Peyer's patch (tissue), 4 donors: ENCODE data around the gene SEC22B. TPM values are rescaled to one million over a fixed set of nuclear protein-coding genes. Genes with fewer than 3 reads are reported as not detected.
"Not testable (repeated sequence)": the region's sequence is repeated elsewhere in the genome, so short reads cannot be mapped to it uniquely, and the experiment has no call there.

Experiments used
- DNase-seq, 3 donors: peaks; one replicate each; pipeline ENCODE4 v3.0.0-alpha.2; 2017 to 2019
- H3K27ac ChIP-seq, 4 donors: fragments of 200-600 bp; sonication (generic); one replicate each; pipeline ENCODE4 v1.5.1; 2016 to 2019
- H3K27me3 ChIP-seq, 2 donors: fragments of 200-600 bp; sonication (generic); one replicate each; pipeline ENCODE4 v1.5.1; 2019
- H3K36me3 ChIP-seq, 3 donors: fragments of 200-600 bp; sonication (generic); one replicate each; pipeline ENCODE4 v1.5.1; 2016 to 2019
- H3K4me1 ChIP-seq, 4 donors: fragments of 200-600 bp; sonication (generic); one replicate each; pipeline ENCODE4 v1.5.1; 2016 to 2019
- H3K4me3 ChIP-seq, 4 donors: fragments of 200-600 bp; sonication (generic); 1 replicate in 3 of 4; 2 replicates in 1 of 4; pipeline ENCODE4 v1.5.1; 2016 to 2019; ENCODE audit warnings: mild to moderate bottlenecking in 1 of 4
- H3K9me3 ChIP-seq, 4 donors: fragments of 200-600 bp; sonication (generic); one replicate each; pipeline ENCODE4 v1.5.1; 2016 to 2019; ENCODE audit warnings: mild to moderate bottlenecking in 1 of 4
- POLR2A ChIP-seq, 2 donors: fragments of 450-650 bp; IDR thresholded peaks; one replicate each; pipeline ENCODE4 v1.5.1; 2017; ENCODE audit warnings: antibody characterized with exemption in 2 of 2, mild to moderate bottlenecking in 2 of 2, moderate library complexity in 2 of 2
- total RNA-seq, 4 donors: library from RNA; depleted of rRNA; stranded (reverse); fragments of >200 nt; gene quantifications; one replicate each; pipeline ENCODE4 v1.1.0, GENCODE V29; 2016
- TF ChIP-seq, protein P1 (sequence below), 6 experiments: fragments of 450-650 bp in 4 of 6; fragments of 200-600 bp in 2 of 6; sonication (generic) in 1 of 6; IDR thresholded peaks; one replicate each; pipeline ENCODE4 v1.5.1; 2017 to 2019; ENCODE audit warnings: antibody characterized with exemption in 6 of 6, mild to moderate bottlenecking in 3 of 6, moderate library complexity in 1 of 6

Gene SEC22B
- total RNA-seq, 4 donors from 2014 or later: 19.8 to 34.3 (median 28.5) TPM

DNA sequence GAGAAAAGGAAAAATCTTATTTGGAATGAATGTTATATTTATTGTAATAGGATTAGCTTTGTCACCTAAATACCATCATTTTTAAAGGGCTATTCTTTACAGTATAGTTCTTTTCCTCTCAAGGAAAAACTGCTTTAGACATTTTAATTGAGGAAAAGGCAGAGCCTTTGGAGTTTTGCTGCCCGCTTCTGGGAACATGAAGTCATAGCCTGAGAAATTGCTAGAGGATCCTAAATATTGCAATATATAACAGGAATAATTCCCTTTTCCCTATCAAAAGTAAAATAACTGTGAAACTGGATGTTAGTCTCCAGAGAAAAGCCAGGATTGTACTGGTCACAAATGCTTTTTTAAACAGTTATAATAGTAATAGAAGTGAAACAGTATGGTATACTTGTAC, 30.5 kb downstream of the SEC22B start:
- DNase-seq, H3K4me3 ChIP-seq, H3K9me3 ChIP-seq, H3K27ac ChIP-seq, H3K4me1 ChIP-seq, H3K36me3 ChIP-seq, H3K27me3 ChIP-seq: not testable (repeated sequence)
- TF ChIP-seq, protein P1, sequence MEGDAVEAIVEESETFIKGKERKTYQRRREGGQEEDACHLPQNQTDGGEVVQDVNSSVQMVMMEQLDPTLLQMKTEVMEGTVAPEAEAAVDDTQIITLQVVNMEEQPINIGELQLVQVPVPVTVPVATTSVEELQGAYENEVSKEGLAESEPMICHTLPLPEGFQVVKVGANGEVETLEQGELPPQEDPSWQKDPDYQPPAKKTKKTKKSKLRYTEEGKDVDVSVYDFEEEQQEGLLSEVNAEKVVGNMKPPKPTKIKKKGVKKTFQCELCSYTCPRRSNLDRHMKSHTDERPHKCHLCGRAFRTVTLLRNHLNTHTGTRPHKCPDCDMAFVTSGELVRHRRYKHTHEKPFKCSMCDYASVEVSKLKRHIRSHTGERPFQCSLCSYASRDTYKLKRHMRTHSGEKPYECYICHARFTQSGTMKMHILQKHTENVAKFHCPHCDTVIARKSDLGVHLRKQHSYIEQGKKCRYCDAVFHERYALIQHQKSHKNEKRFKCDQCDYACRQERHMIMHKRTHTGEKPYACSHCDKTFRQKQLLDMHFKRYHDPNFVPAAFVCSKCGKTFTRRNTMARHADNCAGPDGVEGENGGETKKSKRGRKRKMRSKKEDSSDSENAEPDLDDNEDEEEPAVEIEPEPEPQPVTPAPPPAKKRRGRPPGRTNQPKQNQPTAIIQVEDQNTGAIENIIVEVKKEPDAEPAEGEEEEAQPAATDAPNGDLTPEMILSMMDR (IDR thresholded peaks at IDR 0.05): peak in 1 of 6 experiments; percentile 21

DNA sequence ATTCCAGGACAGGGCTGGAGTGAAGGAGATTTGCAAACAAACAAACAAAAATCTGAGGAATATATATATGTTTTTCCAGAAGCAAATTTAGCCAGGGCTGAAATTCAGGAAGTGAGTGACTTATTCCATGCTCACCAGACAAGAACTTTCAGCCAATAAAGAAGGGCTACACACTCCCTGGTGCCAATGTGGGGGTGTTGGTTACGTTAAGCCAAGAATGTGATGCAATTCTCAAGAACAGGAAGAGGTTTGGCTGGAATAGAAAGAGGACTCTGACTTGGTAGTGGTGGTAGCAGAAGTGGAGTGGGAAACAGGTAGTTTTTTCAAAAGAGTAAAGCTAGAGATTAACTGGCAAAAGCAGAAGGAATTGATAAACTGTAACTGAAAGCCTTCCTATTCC, 31.7 kb downstream of the SEC22B start:
- not testable (repeated sequence) for H3K27ac ChIP-seq, H3K9me3 ChIP-seq, H3K4me3 ChIP-seq, H3K36me3 ChIP-seq, H3K4me1 ChIP-seq, H3K27me3 ChIP-seq, DNase-seq

DNA sequence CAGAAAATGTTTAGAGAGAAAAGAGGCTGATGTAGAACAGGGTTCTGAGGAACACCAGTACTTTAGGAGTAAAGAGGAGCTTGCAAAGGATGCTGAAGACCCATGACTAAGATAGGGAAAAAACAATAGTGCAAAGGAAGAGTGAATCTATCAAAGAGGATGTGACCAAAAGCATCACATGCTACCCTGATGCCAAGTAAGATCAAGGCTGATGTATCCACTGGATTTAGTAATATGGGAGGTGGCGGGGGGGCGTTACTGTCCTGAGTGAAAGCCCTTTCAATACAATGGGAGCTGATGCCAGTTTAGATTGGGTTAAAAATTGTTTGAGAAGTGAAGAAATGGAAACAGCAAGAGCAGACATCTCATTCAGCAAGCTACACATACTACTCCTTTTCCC, 32.2 kb downstream of the SEC22B start:
- H3K36me3 ChIP-seq, H3K27ac ChIP-seq, H3K9me3 ChIP-seq, H3K4me3 ChIP-seq, H3K4me1 ChIP-seq, H3K27me3 ChIP-seq: not testable (repeated sequence)
- peak in 1 of 3 donors; percentile 19 for DNase-seq

DNA sequence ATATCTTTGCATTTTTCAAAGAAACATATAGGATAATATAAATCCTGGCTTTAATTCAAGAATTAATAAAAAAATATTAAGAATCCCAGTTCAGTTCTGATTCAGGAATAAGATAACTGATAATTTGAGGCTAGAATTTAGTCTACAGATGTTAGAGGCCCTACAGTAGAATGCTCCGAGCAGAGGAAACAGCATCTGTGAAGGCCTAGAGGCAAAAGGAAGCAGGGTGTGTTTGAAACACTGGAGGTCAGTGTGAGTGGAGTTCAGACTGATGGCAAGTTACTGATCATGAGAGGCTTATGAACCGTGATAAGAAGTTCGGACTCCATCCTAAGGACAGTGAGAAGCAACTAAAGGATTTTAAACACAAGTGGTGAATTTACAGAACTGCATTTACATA, 33.0 kb downstream of the SEC22B start:
- H3K4me3 ChIP-seq, H3K4me1 ChIP-seq, DNase-seq, H3K27ac ChIP-seq, H3K9me3 ChIP-seq, H3K36me3 ChIP-seq, H3K27me3 ChIP-seq: not testable (repeated sequence)

DNA sequence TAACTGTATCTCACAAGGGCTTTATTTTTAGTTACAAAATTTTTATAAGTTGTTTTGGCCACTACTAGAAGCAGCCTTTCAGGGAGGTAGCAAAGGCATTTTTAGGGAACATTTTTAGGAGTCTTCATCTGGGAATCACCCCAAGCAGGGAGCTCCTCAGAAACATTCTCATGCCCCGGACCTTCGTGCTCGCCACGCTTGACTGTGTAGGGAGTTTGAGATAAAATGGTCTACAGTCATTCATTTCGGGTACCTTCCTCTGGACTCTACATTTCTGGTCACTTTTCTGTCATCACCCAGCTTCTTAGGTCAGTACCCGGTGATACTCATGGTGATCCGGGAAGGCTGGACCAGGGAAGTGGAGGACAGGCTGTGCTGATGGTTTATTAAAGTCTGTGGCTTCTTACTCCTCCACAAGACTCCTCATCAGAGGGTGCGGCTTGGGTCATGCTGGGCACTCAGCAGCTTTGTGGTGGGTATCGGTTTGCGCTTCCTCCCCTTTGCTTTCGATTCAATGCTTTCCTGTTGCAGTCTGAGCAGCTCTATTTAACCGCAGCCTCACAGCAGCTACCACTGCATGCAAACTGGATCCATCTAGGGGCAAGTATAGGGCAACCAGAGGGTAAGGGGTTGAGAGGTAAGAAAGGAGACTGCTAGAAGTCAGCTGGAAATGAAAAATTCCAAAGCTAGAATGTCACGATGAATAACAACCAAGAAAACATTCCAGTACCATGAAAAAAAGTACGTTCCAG, 33.6 kb downstream of the SEC22B start:
- H3K36me3 ChIP-seq, H3K4me1 ChIP-seq, H3K27ac ChIP-seq, H3K27me3 ChIP-seq, H3K9me3 ChIP-seq, H3K4me3 ChIP-seq: not testable (repeated sequence)
- peak in 2 of 3 donors; percentile 75 to 86 for DNase-seq

DNA sequence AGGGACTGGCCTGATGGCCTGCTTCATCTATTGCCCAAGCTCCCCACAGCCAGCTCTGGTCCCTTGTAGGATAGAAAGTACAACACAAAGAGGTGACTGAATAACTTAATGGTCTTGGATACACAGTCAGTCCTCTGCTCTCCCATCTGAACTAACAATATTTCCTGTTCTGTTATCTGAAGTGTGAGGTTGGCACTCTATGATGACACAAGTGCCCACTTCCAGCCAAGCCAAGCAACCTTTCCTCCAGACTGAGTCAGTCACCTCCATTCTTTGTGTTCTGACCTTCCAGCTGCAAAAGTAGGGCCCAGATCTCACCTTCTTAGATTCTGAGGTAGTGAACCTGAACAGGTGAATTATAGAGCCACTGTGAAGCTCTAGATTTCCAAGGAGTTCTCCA, 34.5 kb downstream of the SEC22B start:
- not testable (repeated sequence) for H3K9me3 ChIP-seq, H3K27ac ChIP-seq, H3K36me3 ChIP-seq

DNA sequence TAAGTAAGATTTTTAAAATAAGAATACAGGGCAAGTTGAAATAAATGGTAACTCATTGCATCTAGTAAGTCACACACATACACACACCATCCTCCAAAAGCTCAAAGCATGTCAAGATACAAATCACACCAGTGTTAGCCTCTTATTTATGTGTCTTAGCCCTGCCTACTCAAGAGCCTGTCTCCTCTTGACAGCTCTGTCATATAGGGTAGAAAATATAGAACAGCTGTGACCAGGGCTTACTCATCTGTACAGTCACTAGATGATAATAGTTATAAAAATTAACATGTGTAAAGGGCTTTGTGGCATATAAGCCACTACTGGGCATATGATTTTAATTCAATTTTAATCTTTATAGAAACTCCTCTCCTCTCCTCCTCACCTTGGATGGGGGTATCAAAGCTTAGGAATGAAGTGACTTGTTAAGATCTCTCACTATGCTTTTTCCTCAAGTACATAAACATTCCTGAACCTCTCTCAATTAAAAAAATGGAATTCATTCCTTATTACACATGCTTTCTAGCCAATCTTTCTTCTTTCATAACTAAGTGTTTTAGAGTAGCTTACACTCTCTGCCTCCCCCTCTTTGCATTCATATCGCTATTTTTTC, 35.6 kb downstream of the SEC22B start:
- H3K4me1 ChIP-seq, H3K27ac ChIP-seq, H3K27me3 ChIP-seq, H3K9me3 ChIP-seq, H3K36me3 ChIP-seq, H3K4me3 ChIP-seq, DNase-seq: not testable (repeated sequence)

More for the DNA sequence above, 34.5 kb downstream of the SEC22B start:
- not testable (repeated sequence) for H3K4me3 ChIP-seq, H3K27me3 ChIP-seq, DNase-seq, H3K4me1 ChIP-seq

DNA sequence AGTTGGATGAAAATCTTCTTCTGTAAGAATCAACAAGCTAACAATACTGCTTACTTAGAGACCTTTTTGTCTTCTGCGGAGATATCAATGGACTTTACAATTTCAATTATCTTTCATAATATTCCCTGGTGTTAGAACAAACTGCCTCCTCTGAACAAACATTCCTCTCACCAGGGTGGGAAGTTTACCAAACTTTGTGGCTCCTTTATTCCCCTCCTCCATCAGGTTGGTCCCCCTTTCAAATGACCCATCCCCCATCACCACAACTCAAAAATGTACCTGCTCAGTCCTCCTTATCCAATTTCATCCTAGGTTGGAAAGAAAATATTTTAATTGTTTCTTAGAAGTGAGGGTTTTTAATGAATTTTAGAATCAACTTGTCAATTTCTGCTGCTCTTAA, 40.2 kb downstream of the SEC22B start:
- not testable (repeated sequence) for H3K27me3 ChIP-seq, H3K27ac ChIP-seq, H3K9me3 ChIP-seq, H3K4me3 ChIP-seq, DNase-seq, H3K36me3 ChIP-seq, H3K4me1 ChIP-seq

DNA sequence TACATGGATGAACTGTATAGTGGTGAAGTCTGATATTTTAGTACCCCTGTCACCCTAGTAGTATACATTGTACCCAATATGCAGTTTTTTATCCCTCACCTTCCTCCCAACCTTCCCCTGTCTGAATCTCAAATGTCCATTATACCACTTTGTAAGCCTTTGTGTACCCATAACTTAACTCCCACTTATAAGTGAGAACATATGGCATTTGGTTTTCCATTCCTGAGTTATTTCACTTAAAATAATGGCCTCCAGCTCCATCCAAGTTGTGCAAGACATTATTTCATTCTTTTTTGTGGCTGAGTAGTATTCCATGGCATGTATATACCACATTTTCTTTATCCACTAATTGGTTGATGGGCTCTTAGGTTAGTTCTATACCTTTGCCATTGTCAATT, 42.4 kb downstream of the SEC22B start:
- not testable (repeated sequence) for H3K9me3 ChIP-seq, H3K4me3 ChIP-seq, H3K36me3 ChIP-seq, H3K27ac ChIP-seq, H3K27me3 ChIP-seq, H3K4me1 ChIP-seq, DNase-seq

DNA sequence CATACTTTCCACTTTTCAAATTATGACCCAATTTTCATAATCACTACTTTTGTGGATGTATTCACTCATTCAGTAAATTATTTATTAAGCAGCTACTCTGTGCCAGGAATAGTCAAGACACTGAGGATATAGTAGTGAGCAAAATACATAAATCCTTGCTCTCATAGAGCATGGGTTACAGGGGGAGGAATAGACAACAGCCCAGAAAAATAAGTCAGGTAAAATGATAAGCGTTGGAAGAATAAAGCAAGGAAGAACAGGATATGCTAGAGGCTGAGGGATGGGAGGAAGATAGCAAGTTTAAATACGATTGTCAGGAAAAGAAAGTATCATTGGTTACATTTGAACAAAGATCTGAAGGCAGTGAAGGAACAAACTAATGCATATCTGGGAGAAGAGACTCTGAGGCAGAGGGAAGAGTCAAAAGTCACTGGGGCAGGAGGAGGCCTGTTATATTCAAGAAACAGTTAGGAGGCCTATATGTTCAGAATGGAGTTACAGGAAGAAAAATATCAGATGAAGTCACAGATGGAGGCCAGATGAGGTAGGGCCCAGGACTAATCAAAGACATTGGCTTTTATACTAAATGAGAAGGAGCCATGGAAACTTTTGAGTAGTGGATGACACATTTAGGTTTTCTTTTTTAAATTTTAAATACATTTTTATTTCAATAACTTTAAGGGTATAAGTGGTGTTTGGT, 42.9 kb downstream of the SEC22B start:
- no peak overlapping the region for H3K27ac ChIP-seq
- H3K27me3 ChIP-seq: no peaks in the 10 kb centered on the region
- DNase-seq: no peak

DNA sequence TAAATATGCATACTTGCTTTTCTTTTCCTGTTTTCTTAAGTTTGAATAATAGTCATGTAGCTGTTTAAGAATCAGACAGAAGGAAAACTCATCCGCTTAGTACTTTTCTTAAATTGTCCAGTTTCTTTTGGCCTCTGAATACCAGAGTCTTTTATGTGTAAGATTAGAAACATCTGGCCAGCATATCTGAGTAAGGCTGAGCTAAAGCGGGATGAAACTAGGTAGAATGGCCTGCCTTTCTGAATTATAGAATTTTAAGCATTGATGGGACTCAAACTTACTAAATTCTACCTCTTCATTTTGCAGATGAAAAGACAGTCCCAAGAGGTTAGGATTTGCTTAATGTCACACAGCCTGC, 43.9 kb downstream of the SEC22B start:
- not testable (repeated sequence) for H3K4me3 ChIP-seq, H3K27me3 ChIP-seq, H3K27ac ChIP-seq, DNase-seq, H3K4me1 ChIP-seq, H3K36me3 ChIP-seq, H3K9me3 ChIP-seq

More for the DNA sequence above, 42.9 kb downstream of the SEC22B start:
- no peaks in the 10 kb centered on the region for H3K36me3 ChIP-seq
- peaks cover 0 to 7% (median 0%) of the 10 kb centered on the region in 4 donors for H3K4me1 ChIP-seq
- TF ChIP-seq, protein P1 (IDR thresholded peaks at IDR 0.05): no peak
- TF ChIP-seq POLR2A (IDR thresholded peaks at IDR 0.05): no peak
- no peaks in the 10 kb centered on the region for H3K9me3 ChIP-seq
- no peak overlapping the region for H3K4me3 ChIP-seq

DNA sequence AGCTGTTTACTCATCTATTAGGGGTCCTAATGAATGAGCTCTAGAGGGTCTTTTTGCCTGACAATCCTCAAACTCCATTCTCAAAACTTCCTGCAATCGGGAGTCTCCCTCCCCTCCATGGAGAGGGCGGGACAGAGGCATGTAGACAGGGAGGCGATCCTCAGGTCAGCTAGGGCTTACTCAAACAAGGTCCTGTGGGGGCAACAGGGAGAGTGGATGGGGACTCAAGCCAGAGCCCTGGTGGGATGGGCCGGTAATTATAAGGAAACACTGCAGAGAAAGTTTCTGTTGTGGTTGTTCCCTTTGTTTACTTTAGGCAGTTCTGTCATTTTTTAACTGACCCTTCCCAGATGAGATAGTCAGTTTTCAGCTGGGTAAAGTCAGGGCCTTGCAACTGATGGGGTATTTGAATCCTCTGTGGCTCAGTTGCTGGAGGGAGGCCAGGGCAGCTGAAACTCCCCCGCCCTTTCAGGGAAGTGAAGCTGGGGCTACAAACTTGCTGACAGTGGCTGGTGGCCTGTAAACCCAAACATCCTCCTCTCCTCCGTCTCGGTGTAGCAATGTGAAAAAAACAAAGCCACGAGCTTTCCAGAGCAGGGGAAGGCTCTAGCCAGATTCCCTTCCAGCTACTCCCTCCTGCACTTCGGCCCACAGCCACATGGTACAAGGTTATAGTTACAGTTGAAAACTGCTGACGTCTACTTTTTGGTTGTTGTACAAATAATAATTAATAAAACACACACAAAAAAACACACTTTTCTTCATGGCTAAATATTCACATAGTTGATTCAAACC, 44.5 kb downstream of the SEC22B start:
- not testable (repeated sequence) for H3K4me3 ChIP-seq, H3K4me1 ChIP-seq, H3K27ac ChIP-seq, H3K36me3 ChIP-seq, H3K27me3 ChIP-seq, H3K9me3 ChIP-seq
- DNase-seq: peak; percentile 26 to 74 (median 60)
